Kidney epithelial cell (primary cell): Measurements from ENCODE around the gene RAB28. TPM values are rescaled to one million over a fixed set of nuclear protein-coding genes. Genes with fewer than 3 reads are reported as not detected.

ENCODE experiments used
- DNase-seq: peaks from one replicate; pipeline ENCODE4 v3.0.0-alpha.2; 2010; ENCODE audit warnings: low read depth
- H3K27me3 ChIP-seq: 2 replicates; pipeline ENCODE4 v1.6.0; 2011; ENCODE audit warnings: low read length; ENCODE audit not compliant: control insufficient read depth, insufficient read depth
- H3K36me3 ChIP-seq: 2 replicates; pipeline ENCODE4 v1.5.1; 2011; ENCODE audit warnings: low read length; ENCODE audit not compliant: control insufficient read depth, insufficient read depth
- H3K4me3 ChIP-seq: 2 replicates; pipeline ENCODE4 v1.5.1; 2011; ENCODE audit warnings: low read depth, mild to moderate bottlenecking, control low read depth, low read length
- total RNA-seq: library from RNA; depleted of rRNA; stranded (reverse); fragments of >200 nt; gene quantifications from 2 replicates; pipeline ENCODE4 v1.2.3, GENCODE V29; 2015
- TF ChIP-seq, protein P1 (sequence below): IDR thresholded peaks from 2 replicates; pipeline ENCODE4 v1.5.1; 2011; ENCODE audit warnings: mild to moderate bottlenecking, moderate library complexity, low read length, control low read depth, inconsistent platforms; ENCODE audit not compliant: insufficient read depth, poor library complexity, severe bottlenecking

The RAB28 gene
- total RNA-seq, 1 donor from 2014 or later, result 17.3 TPM

DNA sequence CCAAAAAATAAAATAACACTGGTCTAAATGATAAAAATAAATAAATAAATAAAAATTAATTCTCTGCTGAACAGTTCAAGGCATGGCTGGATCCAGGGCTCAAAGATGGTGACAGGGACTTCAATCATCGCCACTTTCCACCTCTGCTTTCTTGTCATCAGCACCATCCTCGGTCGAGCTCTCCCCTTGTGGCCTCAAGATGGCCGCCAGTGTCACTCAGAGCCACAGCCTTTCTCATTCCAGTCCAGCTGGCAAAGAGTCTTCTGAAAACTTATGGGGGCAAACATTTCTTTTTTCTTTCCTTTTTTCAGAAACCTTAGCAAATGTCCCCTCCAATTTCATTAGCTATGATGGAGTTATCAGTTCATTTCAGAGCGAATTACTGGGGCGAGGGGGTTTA, 119.5 kb downstream of the RAB28 start:
- no peaks in the 10 kb centered on the region for H3K27me3 ChIP-seq
- no peak overlapping the region for H3K4me3 ChIP-seq
- no peaks in the 10 kb centered on the region for H3K36me3 ChIP-seq
- DNase-seq, result no peak
- TF ChIP-seq, protein P1, sequence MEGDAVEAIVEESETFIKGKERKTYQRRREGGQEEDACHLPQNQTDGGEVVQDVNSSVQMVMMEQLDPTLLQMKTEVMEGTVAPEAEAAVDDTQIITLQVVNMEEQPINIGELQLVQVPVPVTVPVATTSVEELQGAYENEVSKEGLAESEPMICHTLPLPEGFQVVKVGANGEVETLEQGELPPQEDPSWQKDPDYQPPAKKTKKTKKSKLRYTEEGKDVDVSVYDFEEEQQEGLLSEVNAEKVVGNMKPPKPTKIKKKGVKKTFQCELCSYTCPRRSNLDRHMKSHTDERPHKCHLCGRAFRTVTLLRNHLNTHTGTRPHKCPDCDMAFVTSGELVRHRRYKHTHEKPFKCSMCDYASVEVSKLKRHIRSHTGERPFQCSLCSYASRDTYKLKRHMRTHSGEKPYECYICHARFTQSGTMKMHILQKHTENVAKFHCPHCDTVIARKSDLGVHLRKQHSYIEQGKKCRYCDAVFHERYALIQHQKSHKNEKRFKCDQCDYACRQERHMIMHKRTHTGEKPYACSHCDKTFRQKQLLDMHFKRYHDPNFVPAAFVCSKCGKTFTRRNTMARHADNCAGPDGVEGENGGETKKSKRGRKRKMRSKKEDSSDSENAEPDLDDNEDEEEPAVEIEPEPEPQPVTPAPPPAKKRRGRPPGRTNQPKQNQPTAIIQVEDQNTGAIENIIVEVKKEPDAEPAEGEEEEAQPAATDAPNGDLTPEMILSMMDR, result no peak

DNA sequence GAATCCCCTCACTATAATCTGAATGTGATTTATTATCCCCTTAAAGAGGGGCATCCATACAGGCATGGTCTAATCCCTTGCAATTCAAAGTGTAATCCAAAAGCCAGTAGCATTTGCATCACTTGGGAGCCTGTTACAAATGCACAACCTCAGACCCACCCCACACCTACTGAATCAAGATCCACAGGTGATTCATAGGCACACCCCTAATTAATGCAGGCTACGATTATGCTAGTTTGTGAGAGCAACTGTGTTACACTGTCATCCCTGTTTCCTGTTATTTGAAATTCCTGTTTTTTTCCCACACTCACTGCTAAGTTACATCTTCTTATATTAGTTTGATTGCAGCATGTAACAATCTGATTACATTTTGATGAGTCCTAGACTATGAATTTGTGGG, 120.0 kb downstream of the RAB28 start:
- Histone ChIP-seq H3K36me3 (no peaks in the 10 kb centered on the region), H3K27me3 (no peaks in the 10 kb centered on the region), H3K4me3 (no peak overlapping the region)
- no peak for DNase-seq
- TF ChIP-seq, protein P1, result no peak

DNA sequence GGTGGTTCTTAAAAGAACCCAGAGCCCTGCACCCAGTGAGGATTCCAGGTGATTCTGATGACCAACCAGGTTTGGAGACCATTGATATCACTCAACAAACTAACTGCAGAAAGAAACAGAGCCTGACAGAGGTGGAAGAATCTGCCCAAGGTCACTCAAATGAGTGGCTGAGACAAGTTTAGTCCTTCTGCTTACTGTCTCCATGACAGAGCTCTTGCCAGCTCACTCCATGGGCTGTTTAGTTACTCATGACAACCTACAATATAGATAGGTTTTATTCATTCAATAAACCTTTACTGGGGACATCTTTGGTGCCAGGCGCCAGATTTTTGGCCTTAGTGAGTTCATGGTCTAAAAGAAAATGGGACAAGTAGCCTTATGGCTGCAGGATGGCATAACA, 124.3 kb downstream of the RAB28 start:
- no peak for DNase-seq
- Histone ChIP-seq H3K27me3 (no peaks in the 10 kb centered on the region), H3K4me3 (no peak overlapping the region), H3K36me3 (no peaks in the 10 kb centered on the region)
- TF ChIP-seq, protein P1, result no peak

DNA sequence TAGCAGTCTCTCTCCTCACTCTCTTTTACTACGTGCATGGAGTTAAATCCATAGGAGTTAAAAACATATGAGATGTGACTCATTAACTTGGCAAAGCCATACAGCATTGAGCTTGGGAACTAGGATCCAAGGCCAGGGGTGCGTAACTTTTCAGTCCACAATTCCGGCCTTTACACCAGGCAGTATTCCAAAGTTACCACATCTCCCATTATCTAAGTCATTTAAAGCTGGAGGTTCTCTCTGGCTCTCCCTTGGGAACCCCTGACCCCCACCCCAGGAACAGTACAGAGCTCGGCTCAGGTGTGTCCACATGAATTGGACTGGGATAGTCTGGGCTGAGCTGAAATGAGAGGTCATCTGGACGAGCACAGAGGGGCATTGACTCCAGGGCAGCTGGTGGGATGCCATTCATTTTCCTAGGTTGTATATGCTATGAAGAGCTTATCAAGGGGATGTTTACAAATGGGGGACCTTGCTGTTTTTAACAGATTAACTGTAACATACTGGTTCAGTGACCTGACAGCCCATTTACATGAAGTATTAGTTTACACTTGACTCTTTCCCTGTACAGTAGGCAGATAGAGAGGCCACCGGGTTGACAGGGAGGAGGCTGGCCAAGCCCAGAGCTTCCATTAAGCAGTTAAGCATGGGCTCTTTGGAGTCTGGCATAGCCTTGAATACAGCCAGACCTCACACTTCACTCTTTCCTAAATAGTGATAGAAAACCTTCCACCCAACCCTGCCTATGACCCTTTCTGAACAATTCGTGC, 128.8 kb downstream of the RAB28 start:
- no peaks in the 10 kb centered on the region for H3K36me3 ChIP-seq
- no peak overlapping the region for H3K4me3 ChIP-seq
- no peak for DNase-seq
- TF ChIP-seq, protein P1, result no peak
- H3K27me3 ChIP-seq, result no peaks in the 10 kb centered on the region

DNA sequence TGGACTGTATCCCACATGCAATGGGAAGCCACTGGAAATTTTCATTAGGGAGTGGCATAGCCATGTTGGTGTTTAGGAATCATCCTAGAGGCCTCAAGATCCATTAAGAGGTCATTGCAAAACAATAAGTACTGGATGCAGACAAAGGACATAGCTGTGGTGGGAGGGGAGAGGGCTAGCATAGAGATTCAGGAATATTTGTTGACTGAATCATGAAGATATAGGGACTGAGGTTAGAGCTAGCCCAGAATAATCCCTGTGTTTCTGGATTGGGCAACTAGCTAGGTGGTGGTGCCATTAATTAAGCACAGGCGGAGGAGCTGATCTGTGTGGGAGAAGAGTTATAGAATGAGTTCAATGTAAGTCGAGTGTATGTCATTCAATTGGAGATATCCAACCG, 135.0 kb downstream of the RAB28 start:
- H3K27me3 ChIP-seq, result no peaks in the 10 kb centered on the region
- DNase-seq, result no peak
- TF ChIP-seq, protein P1, result no peak
- H3K4me3 ChIP-seq, result no peak overlapping the region
- H3K36me3 ChIP-seq, result no peaks in the 10 kb centered on the region

DNA sequence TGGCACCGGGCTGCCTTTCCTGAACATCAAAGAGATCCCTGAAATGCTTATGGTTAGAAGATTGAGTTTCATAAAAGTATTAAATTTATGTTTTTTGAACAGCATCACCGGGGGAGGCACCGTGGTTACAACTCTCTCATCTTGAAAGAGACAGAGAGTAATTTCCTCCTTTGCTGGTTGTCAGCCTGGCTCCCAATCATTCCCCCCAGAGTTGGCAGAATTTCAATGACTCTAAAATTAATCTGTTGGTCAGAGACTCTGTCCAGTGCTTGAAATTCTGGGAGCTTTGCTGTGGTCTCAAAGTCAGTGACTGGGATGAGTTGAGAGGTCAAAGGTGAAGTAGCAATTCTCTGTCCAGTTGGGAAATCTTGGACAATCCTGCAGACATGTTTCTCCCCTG, 135.9 kb downstream of the RAB28 start:
- DNase-seq, result no peak
- TF ChIP-seq, protein P1, result no peak
- Histone ChIP-seq H3K36me3 (no peaks in the 10 kb centered on the region), H3K4me3 (no peak overlapping the region), H3K27me3 (no peaks in the 10 kb centered on the region)
